GM23338 (cell line): ENCODE data around the gene MESP2. TPM values are rescaled to one million over a fixed set of nuclear protein-coding genes. Genes with fewer than 3 reads are reported as not detected.

ENCODE experiments used
- ATAC-seq: fragments of 200-7000 bp; cut with Tn5 transposase; 3 replicates; pipeline ENCODE4 v1.9.1; 2020
- DNase-seq: peaks from one replicate; pipeline ENCODE4 v3.0.0-alpha.2; 2015; ENCODE audit warnings: low spot score
- H2AFZ ChIP-seq: fragments of 200-600 bp; sonication (generic); 2 replicates; pipeline ENCODE4 v1.8.0; 2016; ENCODE audit warnings: antibody characterized with exemption, mild to moderate bottlenecking, moderate library complexity
- H3F3A ChIP-seq: fragments of 200-600 bp; sonication (generic); replicated peaks from 2 replicates; pipeline ENCODE4 v1.8.0; 2017; ENCODE audit warnings: antibody characterized with exemption, mixed run types, low read depth
- H3K27ac ChIP-seq: fragments of 200-600 bp; sonication (generic); 2 replicates; pipeline ENCODE4 v1.6.1; 2016; ENCODE audit warnings: low read depth
- H3K27me3 ChIP-seq: fragments of 200-600 bp; sonication (generic); 2 replicates; pipeline ENCODE4 v1.8.0; 2016; ENCODE audit warnings: mild to moderate bottlenecking, mixed run types, moderate library complexity; ENCODE audit not compliant: insufficient read depth
- H3K36me3 ChIP-seq: fragments of 200-600 bp; sonication (generic); 2 replicates; pipeline ENCODE4 v1.8.0; 2016; ENCODE audit warnings: mild to moderate bottlenecking; ENCODE audit not compliant: insufficient read depth
- H3K4me1 ChIP-seq: fragments of 200-600 bp; sonication (generic); 2 replicates; pipeline ENCODE4 v1.8.0; 2016; ENCODE audit warnings: mild to moderate bottlenecking, moderate library complexity; ENCODE audit not compliant: insufficient read depth
- H3K4me2 ChIP-seq: fragments of 200-600 bp; sonication (generic); 2 replicates; pipeline ENCODE4 v1.7.1; 2017; ENCODE audit warnings: mixed run types
- H3K4me3 ChIP-seq: fragments of 200-600 bp; sonication (generic); 2 replicates; pipeline ENCODE4 v1.6.1; 2016; ENCODE audit warnings: mixed run types
- H3K79me2 ChIP-seq: fragments of 200-600 bp; sonication (generic); replicated peaks from 2 replicates; pipeline ENCODE4 v1.8.0; 2017; ENCODE audit warnings: mild to moderate bottlenecking; ENCODE audit not compliant: insufficient read depth
- H3K9me2 ChIP-seq: fragments of 200-600 bp; sonication (generic); 2 replicates; pipeline ENCODE4 v1.8.0; 2017; ENCODE audit not compliant: insufficient read depth
- H4K20me1 ChIP-seq: fragments of 200-600 bp; sonication (generic); replicated peaks from 2 replicates; pipeline ENCODE4 v1.8.0; 2017; ENCODE audit warnings: mild to moderate bottlenecking; ENCODE audit not compliant: insufficient read depth
- H3K27ac Mint-ChIP-seq: 2 replicates; pipeline ENCODE4 v1.8.0; 2020; ENCODE audit warnings: inconsistent platforms, mild to moderate bottlenecking, moderate library complexity, mixed read lengths
- H3K27me3 Mint-ChIP-seq: 3 replicates; pipeline ENCODE4 v1.8.0; 2022; ENCODE audit warnings: low read depth, mild to moderate bottlenecking, moderate library complexity, mixed read lengths, inconsistent platforms; ENCODE audit not compliant: insufficient read depth, poor library complexity
- H3K36me3 Mint-ChIP-seq: 3 replicates; pipeline ENCODE4 v1.8.0; 2021; ENCODE audit warnings: low read depth, mild to moderate bottlenecking, inconsistent platforms, moderate library complexity, mixed read lengths
- H3K4me1 Mint-ChIP-seq: 3 replicates; pipeline ENCODE4 v1.8.0; 2020; ENCODE audit warnings: mild to moderate bottlenecking, inconsistent platforms, mixed read lengths
- H3K4me3 Mint-ChIP-seq: 3 replicates; pipeline ENCODE4 v1.8.0; 2021; ENCODE audit warnings: moderate library complexity, mild to moderate bottlenecking, inconsistent platforms, mixed read lengths
- H3K9me3 Mint-ChIP-seq: 3 replicates; pipeline ENCODE4 v1.8.0; 2020; ENCODE audit warnings: moderate library complexity, mild to moderate bottlenecking, inconsistent platforms, mixed read lengths
- CREB1 ChIP-seq: fragments of 250-450 bp; sonication (Bioruptor Pico); IDR thresholded peaks from 2 replicates; pipeline ENCODE4 v1.5.0; 2020; ENCODE audit warnings: low read depth, mild to moderate bottlenecking, moderate library complexity
- EZH2 ChIP-seq: fragments of 200-600 bp; sonication (generic); IDR thresholded peaks from one replicate; pipeline ENCODE4 v1.8.0; 2017; ENCODE audit warnings: antibody characterized with exemption, mild to moderate bottlenecking, low read depth; ENCODE audit not compliant: unreplicated experiment
- EZH2phosphoT487 ChIP-seq: fragments of 200-600 bp; sonication (generic); IDR thresholded peaks from one replicate; pipeline ENCODE4 v1.8.1; 2018; ENCODE audit warnings: antibody characterized with exemption; ENCODE audit not compliant: unreplicated experiment
- JUNB ChIP-seq: IDR thresholded peaks from one replicate; pipeline ENCODE4 v1.6.1; 2016; ENCODE audit warnings: antibody characterized with exemption; ENCODE audit not compliant: unreplicated experiment
- STAT1 ChIP-seq: IDR thresholded peaks from one replicate; pipeline ENCODE4 v1.6.1; 2016; ENCODE audit warnings: antibody characterized with exemption; ENCODE audit not compliant: unreplicated experiment
- ZNF331 ChIP-seq: fragments of 250-450 bp; sonication (Bioruptor Pico); IDR thresholded peaks from 2 replicates; pipeline ENCODE4 v1.5.0; 2020; ENCODE audit warnings: low read depth, mild to moderate bottlenecking, moderate library complexity
- polyA plus RNA-seq: library from polyadenylated mRNA; unstranded; fragments of >200 nt; fragmentation: Nextera tagmentation; extraction: Ambion mirVana; gene quantifications from 2 replicates; pipeline ENCODE4 v1.2.1, GENCODE V29; 2016
- total RNA-seq: library from RNA; depleted of rRNA; stranded (reverse); fragments of >200 nt; shearing (Covaris generic); gene quantifications from 2 replicates; pipeline ENCODE4 v1.2.3, GENCODE V29; 2014
- TF ChIP-seq, protein P1 (sequence below): fragments of 250-450 bp; sonication (Bioruptor Pico); IDR thresholded peaks from 2 replicates; pipeline ENCODE4 v1.5.0; 2020; ENCODE audit warnings: mild to moderate bottlenecking, moderate library complexity
- TF ChIP-seq, protein P2 (sequence below): IDR thresholded peaks from 2 replicates; pipeline ENCODE4 v1.6.1; 2016; ENCODE audit warnings: antibody characterized with exemption
- TF ChIP-seq, protein P3 (sequence below), 2 experiments: fragments of 200-600 bp in 1 of 2; sonication (generic) in 1 of 2; conservative IDR thresholded peaks; 2 replicates each; pipeline versions ENCODE4 v1.5.1 to v1.6.1; 2016 to 2017; ENCODE audit warnings: antibody characterized with exemption in 2 of 2, low read depth in 2 of 2, mild to moderate bottlenecking in 2 of 2, moderate library complexity in 1 of 2
- TF ChIP-seq, protein P4 (sequence below): IDR thresholded peaks from one replicate; pipeline ENCODE4 v1.6.1; 2018; ENCODE audit warnings: antibody characterized with exemption; ENCODE audit not compliant: unreplicated experiment

The MESP2 gene
- total and polyA plus RNA-seq, 2 experiments from 2014 or later = 0.24 to 1.3 TPM

DNA sequence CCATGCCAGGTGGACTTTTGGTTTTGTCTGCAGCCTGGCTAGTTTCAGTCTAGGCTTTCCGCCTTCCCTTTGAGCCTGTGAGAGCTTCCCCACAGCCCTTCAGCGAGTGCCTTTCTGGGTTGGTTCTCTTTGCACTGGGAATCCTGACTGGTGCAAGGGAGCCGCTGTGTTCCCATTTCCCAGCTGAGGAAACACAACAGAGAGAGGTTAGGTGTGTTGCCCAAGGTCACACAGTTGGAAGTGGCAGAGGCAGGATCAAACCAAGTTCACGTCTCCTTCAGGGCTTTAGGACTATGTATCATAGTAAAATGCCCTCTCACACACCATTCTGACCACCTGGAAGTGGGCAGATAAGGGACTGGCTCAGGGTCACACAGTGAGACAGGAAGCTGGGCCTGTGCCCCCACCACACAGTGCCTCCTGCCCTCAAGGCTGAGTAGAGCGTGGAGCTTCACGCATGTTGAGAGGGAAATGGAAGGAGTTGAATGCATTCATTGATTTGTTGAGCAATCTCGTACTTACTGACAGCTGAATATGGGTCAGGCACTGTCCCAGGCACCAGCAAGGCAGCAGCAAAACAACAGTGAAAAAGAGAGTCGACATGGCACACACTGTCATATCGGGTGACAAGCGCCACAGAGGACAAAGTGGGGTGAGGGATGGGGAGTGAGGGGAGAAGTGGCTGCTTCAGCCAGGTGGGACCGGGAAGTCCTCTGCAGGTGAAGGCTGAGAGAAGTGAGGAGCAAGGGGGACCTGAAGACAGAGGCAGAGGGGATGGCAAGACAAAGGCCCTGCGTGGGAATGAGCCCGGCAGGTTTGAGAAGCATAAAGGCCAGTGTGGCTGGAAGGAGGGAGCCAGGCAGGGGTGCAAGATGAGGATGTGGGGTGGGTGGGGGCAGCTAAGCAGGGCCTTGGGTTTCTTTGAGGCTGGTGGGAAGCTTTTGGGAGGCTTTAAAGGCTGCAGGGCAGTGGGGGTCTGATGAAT is 50.8 kb downstream of the MESP2 start:
- Histone ChIP-seq H3K9me2 (no peaks in the 10 kb centered on the region), H3K4me1 (no peaks in the 10 kb centered on the region; the same call in 1 of the 2 replicates), H3K36me3 (no peaks in the 10 kb centered on the region), H3K4me3 (no peak overlapping the region), H3K27me3 (no peaks in the 10 kb centered on the region), H3K4me2 (no peak overlapping the region), H2AFZ (no peak overlapping the region), H3K79me2 (no peaks in the 10 kb centered on the region), H4K20me1 (no peaks in the 10 kb centered on the region), H3F3A (no peaks in the 10 kb centered on the region), H3K27ac (no peak overlapping the region)
- H3K4me3 Mint-ChIP-seq = no peak overlapping the region
- DNase-seq = no peak
- ATAC-seq = no peak
- H3K36me3 Mint-ChIP-seq = no peaks in the 10 kb centered on the region
- no peak overlapping the region; the same call in 1 of the 2 replicates for H3K27ac Mint-ChIP-seq
- TF ChIP-seq CREB1 (CRISPR knock-in tag) = no peak
- TF ChIP-seq ZNF331 = no peak
- TF ChIP-seq, protein P1, sequence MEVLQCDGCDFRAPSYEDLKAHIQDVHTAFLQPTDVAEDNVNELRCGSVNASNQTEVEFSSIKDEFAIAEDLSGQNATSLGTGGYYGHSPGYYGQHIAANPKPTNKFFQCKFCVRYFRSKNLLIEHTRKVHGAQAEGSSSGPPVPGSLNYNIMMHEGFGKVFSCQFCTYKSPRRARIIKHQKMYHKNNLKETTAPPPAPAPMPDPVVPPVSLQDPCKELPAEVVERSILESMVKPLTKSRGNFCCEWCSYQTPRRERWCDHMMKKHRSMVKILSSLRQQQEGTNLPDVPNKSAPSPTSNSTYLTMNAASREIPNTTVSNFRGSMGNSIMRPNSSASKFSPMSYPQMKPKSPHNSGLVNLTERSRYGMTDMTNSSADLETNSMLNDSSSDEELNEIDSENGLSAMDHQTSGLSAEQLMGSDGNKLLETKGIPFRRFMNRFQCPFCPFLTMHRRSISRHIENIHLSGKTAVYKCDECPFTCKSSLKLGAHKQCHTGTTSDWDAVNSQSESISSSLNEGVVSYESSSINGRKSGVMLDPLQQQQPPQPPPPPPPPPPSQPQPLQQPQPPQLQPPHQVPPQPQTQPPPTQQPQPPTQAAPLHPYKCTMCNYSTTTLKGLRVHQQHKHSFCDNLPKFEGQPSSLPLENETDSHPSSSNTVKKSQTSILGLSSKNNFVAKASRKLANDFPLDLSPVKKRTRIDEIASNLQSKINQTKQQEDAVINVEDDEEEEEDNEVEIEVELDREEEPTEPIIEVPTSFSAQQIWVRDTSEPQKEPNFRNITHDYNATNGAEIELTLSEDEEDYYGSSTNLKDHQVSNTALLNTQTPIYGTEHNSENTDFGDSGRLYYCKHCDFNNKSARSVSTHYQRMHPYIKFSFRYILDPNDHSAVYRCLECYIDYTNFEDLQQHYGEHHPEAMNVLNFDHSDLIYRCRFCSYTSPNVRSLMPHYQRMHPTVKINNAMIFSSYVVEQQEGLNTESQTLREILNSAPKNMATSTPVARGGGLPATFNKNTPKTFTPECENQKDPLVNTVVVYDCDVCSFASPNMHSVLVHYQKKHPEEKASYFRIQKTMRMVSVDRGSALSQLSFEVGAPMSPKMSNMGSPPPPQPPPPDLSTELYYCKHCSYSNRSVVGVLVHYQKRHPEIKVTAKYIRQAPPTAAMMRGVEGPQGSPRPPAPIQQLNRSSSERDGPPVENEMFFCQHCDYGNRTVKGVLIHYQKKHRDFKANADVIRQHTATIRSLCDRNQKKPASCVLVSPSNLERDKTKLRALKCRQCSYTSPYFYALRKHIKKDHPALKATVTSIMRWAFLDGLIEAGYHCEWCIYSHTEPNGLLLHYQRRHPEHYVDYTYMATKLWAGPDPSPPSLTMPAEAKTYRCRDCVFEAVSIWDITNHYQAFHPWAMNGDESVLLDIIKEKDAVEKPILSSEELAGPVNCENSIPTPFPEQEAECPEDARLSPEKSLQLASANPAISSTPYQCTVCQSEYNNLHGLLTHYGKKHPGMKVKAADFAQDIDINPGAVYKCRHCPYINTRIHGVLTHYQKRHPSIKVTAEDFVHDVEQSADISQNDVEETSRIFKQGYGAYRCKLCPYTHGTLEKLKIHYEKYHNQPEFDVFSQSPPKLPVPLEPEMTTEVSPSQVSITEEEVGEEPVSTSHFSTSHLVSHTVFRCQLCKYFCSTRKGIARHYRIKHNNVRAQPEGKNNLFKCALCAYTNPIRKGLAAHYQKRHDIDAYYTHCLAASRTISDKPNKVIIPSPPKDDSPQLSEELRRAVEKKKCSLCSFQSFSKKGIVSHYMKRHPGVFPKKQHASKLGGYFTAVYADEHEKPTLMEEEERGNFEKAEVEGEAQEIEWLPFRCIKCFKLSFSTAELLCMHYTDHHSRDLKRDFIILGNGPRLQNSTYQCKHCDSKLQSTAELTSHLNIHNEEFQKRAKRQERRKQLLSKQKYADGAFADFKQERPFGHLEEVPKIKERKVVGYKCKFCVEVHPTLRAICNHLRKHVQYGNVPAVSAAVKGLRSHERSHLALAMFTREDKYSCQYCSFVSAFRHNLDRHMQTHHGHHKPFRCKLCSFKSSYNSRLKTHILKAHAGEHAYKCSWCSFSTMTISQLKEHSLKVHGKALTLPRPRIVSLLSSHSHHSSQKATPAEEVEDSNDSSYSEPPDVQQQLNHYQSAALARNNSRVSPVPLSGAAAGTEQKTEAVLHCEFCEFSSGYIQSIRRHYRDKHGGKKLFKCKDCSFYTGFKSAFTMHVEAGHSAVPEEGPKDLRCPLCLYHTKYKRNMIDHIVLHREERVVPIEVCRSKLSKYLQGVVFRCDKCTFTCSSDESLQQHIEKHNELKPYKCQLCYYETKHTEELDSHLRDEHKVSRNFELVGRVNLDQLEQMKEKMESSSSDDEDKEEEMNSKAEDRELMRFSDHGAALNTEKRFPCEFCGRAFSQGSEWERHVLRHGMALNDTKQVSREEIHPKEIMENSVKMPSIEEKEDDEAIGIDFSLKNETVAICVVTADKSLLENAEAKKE (CRISPR knock-in tag) = no peak
- TF ChIP-seq, protein P2, sequence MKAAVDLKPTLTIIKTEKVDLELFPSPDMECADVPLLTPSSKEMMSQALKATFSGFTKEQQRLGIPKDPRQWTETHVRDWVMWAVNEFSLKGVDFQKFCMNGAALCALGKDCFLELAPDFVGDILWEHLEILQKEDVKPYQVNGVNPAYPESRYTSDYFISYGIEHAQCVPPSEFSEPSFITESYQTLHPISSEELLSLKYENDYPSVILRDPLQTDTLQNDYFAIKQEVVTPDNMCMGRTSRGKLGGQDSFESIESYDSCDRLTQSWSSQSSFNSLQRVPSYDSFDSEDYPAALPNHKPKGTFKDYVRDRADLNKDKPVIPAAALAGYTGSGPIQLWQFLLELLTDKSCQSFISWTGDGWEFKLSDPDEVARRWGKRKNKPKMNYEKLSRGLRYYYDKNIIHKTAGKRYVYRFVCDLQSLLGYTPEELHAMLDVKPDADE = no peak
- TF ChIP-seq JUNB = no peak
- TF ChIP-seq, protein P3, sequence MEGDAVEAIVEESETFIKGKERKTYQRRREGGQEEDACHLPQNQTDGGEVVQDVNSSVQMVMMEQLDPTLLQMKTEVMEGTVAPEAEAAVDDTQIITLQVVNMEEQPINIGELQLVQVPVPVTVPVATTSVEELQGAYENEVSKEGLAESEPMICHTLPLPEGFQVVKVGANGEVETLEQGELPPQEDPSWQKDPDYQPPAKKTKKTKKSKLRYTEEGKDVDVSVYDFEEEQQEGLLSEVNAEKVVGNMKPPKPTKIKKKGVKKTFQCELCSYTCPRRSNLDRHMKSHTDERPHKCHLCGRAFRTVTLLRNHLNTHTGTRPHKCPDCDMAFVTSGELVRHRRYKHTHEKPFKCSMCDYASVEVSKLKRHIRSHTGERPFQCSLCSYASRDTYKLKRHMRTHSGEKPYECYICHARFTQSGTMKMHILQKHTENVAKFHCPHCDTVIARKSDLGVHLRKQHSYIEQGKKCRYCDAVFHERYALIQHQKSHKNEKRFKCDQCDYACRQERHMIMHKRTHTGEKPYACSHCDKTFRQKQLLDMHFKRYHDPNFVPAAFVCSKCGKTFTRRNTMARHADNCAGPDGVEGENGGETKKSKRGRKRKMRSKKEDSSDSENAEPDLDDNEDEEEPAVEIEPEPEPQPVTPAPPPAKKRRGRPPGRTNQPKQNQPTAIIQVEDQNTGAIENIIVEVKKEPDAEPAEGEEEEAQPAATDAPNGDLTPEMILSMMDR (conservative IDR thresholded peaks at IDR 0.05; ENCODE audit: low read depth in 2 of 2) = no peak
- no peak for TF ChIP-seq EZH2phosphoT487
- no peak for TF ChIP-seq STAT1
- TF ChIP-seq, protein P4, sequence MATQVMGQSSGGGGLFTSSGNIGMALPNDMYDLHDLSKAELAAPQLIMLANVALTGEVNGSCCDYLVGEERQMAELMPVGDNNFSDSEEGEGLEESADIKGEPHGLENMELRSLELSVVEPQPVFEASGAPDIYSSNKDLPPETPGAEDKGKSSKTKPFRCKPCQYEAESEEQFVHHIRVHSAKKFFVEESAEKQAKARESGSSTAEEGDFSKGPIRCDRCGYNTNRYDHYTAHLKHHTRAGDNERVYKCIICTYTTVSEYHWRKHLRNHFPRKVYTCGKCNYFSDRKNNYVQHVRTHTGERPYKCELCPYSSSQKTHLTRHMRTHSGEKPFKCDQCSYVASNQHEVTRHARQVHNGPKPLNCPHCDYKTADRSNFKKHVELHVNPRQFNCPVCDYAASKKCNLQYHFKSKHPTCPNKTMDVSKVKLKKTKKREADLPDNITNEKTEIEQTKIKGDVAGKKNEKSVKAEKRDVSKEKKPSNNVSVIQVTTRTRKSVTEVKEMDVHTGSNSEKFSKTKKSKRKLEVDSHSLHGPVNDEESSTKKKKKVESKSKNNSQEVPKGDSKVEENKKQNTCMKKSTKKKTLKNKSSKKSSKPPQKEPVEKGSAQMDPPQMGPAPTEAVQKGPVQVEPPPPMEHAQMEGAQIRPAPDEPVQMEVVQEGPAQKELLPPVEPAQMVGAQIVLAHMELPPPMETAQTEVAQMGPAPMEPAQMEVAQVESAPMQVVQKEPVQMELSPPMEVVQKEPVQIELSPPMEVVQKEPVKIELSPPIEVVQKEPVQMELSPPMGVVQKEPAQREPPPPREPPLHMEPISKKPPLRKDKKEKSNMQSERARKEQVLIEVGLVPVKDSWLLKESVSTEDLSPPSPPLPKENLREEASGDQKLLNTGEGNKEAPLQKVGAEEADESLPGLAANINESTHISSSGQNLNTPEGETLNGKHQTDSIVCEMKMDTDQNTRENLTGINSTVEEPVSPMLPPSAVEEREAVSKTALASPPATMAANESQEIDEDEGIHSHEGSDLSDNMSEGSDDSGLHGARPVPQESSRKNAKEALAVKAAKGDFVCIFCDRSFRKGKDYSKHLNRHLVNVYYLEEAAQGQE = no peak
- no peak for TF ChIP-seq EZH2
- peaks cover 26% of the 10 kb centered on the region for H3K4me1 Mint-ChIP-seq
- H3K27me3 Mint-ChIP-seq = peaks cover 9% of the 10 kb centered on the region
- H3K9me3 Mint-ChIP-seq = no peaks in the 10 kb centered on the region; the same call in 2 of the 3 replicates
